Ishikawa (cell line): ENCODE results near the gene SUMO1.

Source experiments
- CEBPB ChIP-seq: IDR thresholded peaks from 2 replicates; pipeline ENCODE4 v1.6.1; 2012
- CREB1 ChIP-seq: IDR thresholded peaks from 2 replicates; pipeline ENCODE4 v1.6.1; 2012; ENCODE audit warnings: low read depth
- EGR1 ChIP-seq: IDR thresholded peaks from 2 replicates; pipeline ENCODE4 v1.6.1; 2012
- EP300 ChIP-seq: IDR thresholded peaks from 2 replicates; pipeline ENCODE4 v1.6.1; 2012; ENCODE audit warnings: borderline replicate concordance
- FOXM1 ChIP-seq: IDR thresholded peaks from 2 replicates; pipeline ENCODE4 v1.6.1; 2012; ENCODE audit warnings: low read depth, borderline replicate concordance
- MAX ChIP-seq: IDR thresholded peaks from 2 replicates; pipeline ENCODE4 v1.6.1; 2012
- NFIC ChIP-seq: IDR thresholded peaks from 2 replicates; pipeline ENCODE4 v1.6.1; 2012
- RAD21 ChIP-seq: IDR thresholded peaks from 2 replicates; pipeline ENCODE4 v1.6.1; 2012; ENCODE audit warnings: low read depth
- TAF1 ChIP-seq: IDR thresholded peaks from 2 replicates; pipeline ENCODE4 v1.6.1; 2012; ENCODE audit warnings: low read depth, mild to moderate bottlenecking
- TCF12 ChIP-seq: IDR thresholded peaks from 2 replicates; pipeline ENCODE4 v1.6.1; 2012; ENCODE audit warnings: low read depth
- TEAD4 ChIP-seq: IDR thresholded peaks from 2 replicates; pipeline ENCODE4 v1.6.1; 2012
- YY1 ChIP-seq: IDR thresholded peaks from 2 replicates; pipeline ENCODE4 v1.6.1; 2012; ENCODE audit warnings: low read depth
- TF ChIP-seq, protein P1 (sequence below): IDR thresholded peaks from 2 replicates; pipeline ENCODE4 v1.6.1; 2012; ENCODE audit warnings: low read depth, mild to moderate bottlenecking
- TF ChIP-seq, protein P2 (sequence below): IDR thresholded peaks from 2 replicates; pipeline ENCODE4 v1.6.1; 2012

GRCh38 chr2:202194418-202194817, 44.0 kb downstream of the SUMO1 start:
- TF ChIP-seq, protein P1, sequence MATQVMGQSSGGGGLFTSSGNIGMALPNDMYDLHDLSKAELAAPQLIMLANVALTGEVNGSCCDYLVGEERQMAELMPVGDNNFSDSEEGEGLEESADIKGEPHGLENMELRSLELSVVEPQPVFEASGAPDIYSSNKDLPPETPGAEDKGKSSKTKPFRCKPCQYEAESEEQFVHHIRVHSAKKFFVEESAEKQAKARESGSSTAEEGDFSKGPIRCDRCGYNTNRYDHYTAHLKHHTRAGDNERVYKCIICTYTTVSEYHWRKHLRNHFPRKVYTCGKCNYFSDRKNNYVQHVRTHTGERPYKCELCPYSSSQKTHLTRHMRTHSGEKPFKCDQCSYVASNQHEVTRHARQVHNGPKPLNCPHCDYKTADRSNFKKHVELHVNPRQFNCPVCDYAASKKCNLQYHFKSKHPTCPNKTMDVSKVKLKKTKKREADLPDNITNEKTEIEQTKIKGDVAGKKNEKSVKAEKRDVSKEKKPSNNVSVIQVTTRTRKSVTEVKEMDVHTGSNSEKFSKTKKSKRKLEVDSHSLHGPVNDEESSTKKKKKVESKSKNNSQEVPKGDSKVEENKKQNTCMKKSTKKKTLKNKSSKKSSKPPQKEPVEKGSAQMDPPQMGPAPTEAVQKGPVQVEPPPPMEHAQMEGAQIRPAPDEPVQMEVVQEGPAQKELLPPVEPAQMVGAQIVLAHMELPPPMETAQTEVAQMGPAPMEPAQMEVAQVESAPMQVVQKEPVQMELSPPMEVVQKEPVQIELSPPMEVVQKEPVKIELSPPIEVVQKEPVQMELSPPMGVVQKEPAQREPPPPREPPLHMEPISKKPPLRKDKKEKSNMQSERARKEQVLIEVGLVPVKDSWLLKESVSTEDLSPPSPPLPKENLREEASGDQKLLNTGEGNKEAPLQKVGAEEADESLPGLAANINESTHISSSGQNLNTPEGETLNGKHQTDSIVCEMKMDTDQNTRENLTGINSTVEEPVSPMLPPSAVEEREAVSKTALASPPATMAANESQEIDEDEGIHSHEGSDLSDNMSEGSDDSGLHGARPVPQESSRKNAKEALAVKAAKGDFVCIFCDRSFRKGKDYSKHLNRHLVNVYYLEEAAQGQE = no peak
- TF ChIP-seq EGR1 (no peak), RAD21 (no peak), TCF12 (no peak), EP300 (no peak), YY1 (no peak), TEAD4 (no peak), CEBPB (no peak), MAX (no peak), CREB1 (no peak), TAF1 (no peak), NFIC (no peak), FOXM1 (no peak)
- TF ChIP-seq, protein P2, sequence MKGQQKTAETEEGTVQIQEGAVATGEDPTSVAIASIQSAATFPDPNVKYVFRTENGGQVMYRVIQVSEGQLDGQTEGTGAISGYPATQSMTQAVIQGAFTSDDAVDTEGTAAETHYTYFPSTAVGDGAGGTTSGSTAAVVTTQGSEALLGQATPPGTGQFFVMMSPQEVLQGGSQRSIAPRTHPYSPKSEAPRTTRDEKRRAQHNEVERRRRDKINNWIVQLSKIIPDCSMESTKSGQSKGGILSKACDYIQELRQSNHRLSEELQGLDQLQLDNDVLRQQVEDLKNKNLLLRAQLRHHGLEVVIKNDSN = no peak
